HG02943 (cell line): ENCODE results near the gene MAGI2.

Experiments used
- ATAC-seq: cut with Tn5 transposase; IDR thresholded peaks from one replicate; pipeline ENCODE4 v1.9.1; 2021; ENCODE audit warnings: mild to moderate bottlenecking, low read depth, moderate library complexity; ENCODE audit not compliant: unreplicated experiment

The MAGI2 gene

GRCh38 chr7:78862411-78862900, 591.0 kb downstream of the MAGI2 start:
- ATAC-seq = no peak

- no peak for ATAC-seq
These were observed 600.5 kb downstream of the MAGI2 start for GRCh38 chr7:78852951-78853350.

- no peak for ATAC-seq
These were observed 603.2 kb downstream of the MAGI2 start for GRCh38 chr7:78850093-78850740.

- ATAC-seq = no peak
These were observed 608.3 kb downstream of the MAGI2 start for GRCh38 chr7:78845155-78845554.

- no peak for ATAC-seq
These were observed 611.4 kb downstream of the MAGI2 start for GRCh38 chr7:78842068-78842467.

- ATAC-seq = no peak
These were observed 617.6 kb downstream of the MAGI2 start for GRCh38 chr7:78835897-78836296.

GRCh38 chr7:78828317-78828716, 625.1 kb downstream of the MAGI2 start:
- no peak for ATAC-seq

GRCh38 chr7:78803501-78804127, 649.9 kb downstream of the MAGI2 start:
- no peak for ATAC-seq

- no peak for ATAC-seq
These were observed 659.4 kb downstream of the MAGI2 start for GRCh38 chr7:78794101-78794500.

GRCh38 chr7:78792624-78793023, 660.8 kb downstream of the MAGI2 start:
- ATAC-seq = no peak

GRCh38 chr7:78792006-78792405, 661.5 kb downstream of the MAGI2 start:
- no peak for ATAC-seq

GRCh38 chr7:78788464-78788863, 665.0 kb downstream of the MAGI2 start:
- ATAC-seq = no peak

- no peak for ATAC-seq
These were observed 665.6 kb downstream of the MAGI2 start for GRCh38 chr7:78787854-78788253.

- ATAC-seq = no peak
These were observed 667.4 kb downstream of the MAGI2 start for GRCh38 chr7:78786055-78786454.

GRCh38 chr7:78783179-78783962, 670.1 kb downstream of the MAGI2 start:
- no peak for ATAC-seq

- ATAC-seq = no peak
These were observed 672.9 kb downstream of the MAGI2 start for GRCh38 chr7:78780560-78780959.

- ATAC-seq = no peak
These were observed 673.7 kb downstream of the MAGI2 start for GRCh38 chr7:78779788-78780187.

- ATAC-seq = no peak
These were observed 675.6 kb downstream of the MAGI2 start for GRCh38 chr7:78777829-78778228.

- no peak for ATAC-seq
These were observed 682.8 kb downstream of the MAGI2 start for GRCh38 chr7:78770422-78771410.

- peak; percentile 76 for ATAC-seq
These were observed 683.9 kb downstream of the MAGI2 start for GRCh38 chr7:78769481-78770101.
